WI38 (cell line): Measurements from ENCODE around the gene CEP85L.

Experiments
- H3K4me3 ChIP-seq: 2 replicates; pipeline ENCODE4 v1.5.1; 2011; ENCODE audit warnings: low read depth, mild to moderate bottlenecking, control low read depth, low read length
- CTCF ChIP-seq: IDR thresholded peaks from 2 replicates; pipeline ENCODE4 v1.5.1; 2012; ENCODE audit warnings: low read depth, mild to moderate bottlenecking, control low read depth, low read length

The CEP85L gene

GRCh38 chr6:118553132-118553531, 98.3 kb downstream of the CEP85L start:
- no peak overlapping the region for H3K4me3 ChIP-seq
- TF ChIP-seq CTCF = no peak

- H3K4me3 ChIP-seq = no peak overlapping the region
- peak; percentile 35; the same call in 1 of the 2 replicates for TF ChIP-seq CTCF
Measured at GRCh38 chr6:118551063-118552053, 100.0 kb downstream of the CEP85L start.

- no peak overlapping the region for H3K4me3 ChIP-seq
- no peak for TF ChIP-seq CTCF
Measured at GRCh38 chr6:118548613-118549012, 102.8 kb downstream of the CEP85L start.

- H3K4me3 ChIP-seq = no peak within 1 kb of the TSS
- no peak for TF ChIP-seq CTCF
Measured at GRCh38 chr6:118548136-118548535, 103.3 kb downstream of the CEP85L start, which contains the start of gene PLN. Gene PLN, plus strand, starts transcription at chr6:118548296. Its CDS starts 10,626 bp downstream, at chr6:118558922.

GRCh38 chr6:118546880-118547218, 104.5 kb downstream of the CEP85L start:
- TF ChIP-seq CTCF = no peak
- no peak overlapping the region for H3K4me3 ChIP-seq

GRCh38 chr6:118546164-118546879, 105.1 kb downstream of the CEP85L start:
- no peak overlapping the region for H3K4me3 ChIP-seq
- no peak for TF ChIP-seq CTCF

- H3K4me3 ChIP-seq = no peak overlapping the region
- TF ChIP-seq CTCF = no peak
Measured at GRCh38 chr6:118544105-118544504, 107.3 kb downstream of the CEP85L start.
